A673 (cell line): ENCODE results near the gene HOXB3. TPM values are rescaled to one million over a fixed set of nuclear protein-coding genes. Genes with fewer than 3 reads are reported as not detected.

ENCODE experiments used
- BruUV-seq: library from RNA; stranded (reverse); fragments of 400-500 nt; replicated peaks from 2 replicates; lab custom pipeline; 2021; lab: Mats Ljungman, UMichigan
- CTCF ChIA-PET: fragments of 300-600 bp; sonication (Branson Sonifier 250); formaldehyde crosslinking; loops from one replicate; lab custom pipeline; 2022; ENCODE audit warnings: antibody characterized with exemption; lab: Charles Lee
- POLR2A ChIA-PET: fragments of 300-600 bp; sonication (Branson Sonifier 250); formaldehyde crosslinking; loops from one replicate; lab custom pipeline; 2022; ENCODE audit warnings: antibody characterized with exemption; ENCODE audit not compliant: low non-redundant PET; lab: Charles Lee
- DNase-seq: peaks from one replicate; pipeline ENCODE4 v3.0.0-alpha.2; 2015; ENCODE audit warnings: low spot score
- H3K27ac ChIP-seq: fragments of 200-600 bp; sonication (generic); 2 replicates; pipeline ENCODE4 v1.5.1; 2016; ENCODE audit warnings: mixed run types, low read depth, mild to moderate bottlenecking, mixed read lengths, antibody characterized with exemption, low read length; ENCODE audit not compliant: poor library complexity, severe bottlenecking
- H3K27me3 ChIP-seq: fragments of 200-600 bp; sonication (generic); replicated peaks from 2 replicates; pipeline ENCODE4 v1.6.1; 2017; ENCODE audit warnings: mixed run types, low read depth, mild to moderate bottlenecking, mixed read lengths, antibody characterized with exemption, low read length; ENCODE audit not compliant: insufficient read depth, poor library complexity
- H3K36me3 ChIP-seq: fragments of 200-600 bp; sonication (generic); 2 replicates; pipeline ENCODE4 v1.6.1; 2016; ENCODE audit warnings: mixed run types, mild to moderate bottlenecking, mixed read lengths, antibody characterized with exemption, low read length; ENCODE audit not compliant: insufficient read depth, poor library complexity, severe bottlenecking
- H3K4me1 ChIP-seq: fragments of 200-600 bp; sonication (generic); 2 replicates; pipeline ENCODE4 v1.6.1; 2017; ENCODE audit warnings: mixed run types, mild to moderate bottlenecking, mixed read lengths, antibody characterized with exemption, low read length; ENCODE audit not compliant: insufficient read depth, poor library complexity, severe bottlenecking
- H3K4me3 ChIP-seq: fragments of 200-600 bp; sonication (generic); 2 replicates; pipeline ENCODE4 v1.5.1; 2016; ENCODE audit warnings: low read depth, mixed run types, mild to moderate bottlenecking, mixed read lengths, low read length; ENCODE audit not compliant: poor library complexity, severe bottlenecking
- H3K9me3 ChIP-seq: fragments of 200-600 bp; sonication (generic); 2 replicates; pipeline ENCODE4 v1.6.1; 2016; ENCODE audit warnings: mixed run types, low read depth, mild to moderate bottlenecking, mixed read lengths, antibody characterized with exemption, low read length; ENCODE audit not compliant: poor library complexity, severe bottlenecking
- CTCF ChIP-seq: fragments of 300-800, 200-600 bp; sonication (generic); conservative IDR thresholded peaks from 2 replicates; pipeline ENCODE4 v1.5.1; 2017; ENCODE audit warnings: low read depth, mild to moderate bottlenecking, antibody characterized with exemption, low read length, moderate library complexity, mixed read lengths
- EZH2 ChIP-seq: fragments of 200-600 bp; sonication (generic); IDR thresholded peaks from 2 replicates; pipeline ENCODE4 v1.6.1; 2017; ENCODE audit warnings: borderline replicate concordance, low read depth, mild to moderate bottlenecking, mixed read lengths, antibody characterized with exemption, low read length; ENCODE audit not compliant: poor library complexity, severe bottlenecking
- intact Hi-C: fragments of 100-400 bp; cut with micrococcal nuclease; formaldehyde crosslinking; loops from one replicate; pipeline ENCODE4 v1.10.0; 2022; ENCODE audit not compliant: unreplicated experiment
- total RNA-seq: library from RNA; stranded (reverse); gene quantifications from 2 replicates; pipeline ENCODE4 v1.2.3, GENCODE V29; 2021

Gene HOXB3
- total RNA-seq, 1 experiment from 2014 or later = 40.7 TPM

GRCh38 chr17:48611213-48611612 lies 21.2 kb upstream of the HOXB3 start:
- intact Hi-C loops = no loop called here
- peaks cover 30% of the 10 kb centered on the region for H3K4me1 ChIP-seq

GRCh38 chr17:48610282-48611211 lies 20.5 kb upstream of the HOXB3 start, which contains the start of gene HOXB7:
HOXB7 (minus strand) TSS chr17:48611017; CDS start chr17:48610918, 99 bp downstream.
- intact Hi-C loops = no loop called here
- ChIA-PET POLR2A (interaction anchor here (0.5 to 0.6 kb wide), 2 partner anchors 16 to 127 kb away, joined by 3 to 12 read pairs; partner anchors contain the start of gene HOXB9), CTCF (no interaction called here)
- H3K4me1 ChIP-seq = peaks cover 30% of the 10 kb centered on the region
- no peaks in the 10 kb centered on the region for H3K9me3 ChIP-seq
- peaks cover 6% of the 10 kb centered on the region for H3K36me3 ChIP-seq
- BruUV-seq = TSS peak; percentile 41
- H3K27ac ChIP-seq = peak within 1 kb of the TSS; percentile 96
- peak; percentile 87 for DNase-seq
- no peaks in the 10 kb centered on the region for H3K27me3 ChIP-seq
- TF ChIP-seq EZH2 (no peak), CTCF (no peak)
- peak within 1 kb of the TSS; percentile 87 for H3K4me3 ChIP-seq

More at GRCh38 chr17:48611213-48611612, 21.2 kb upstream of the HOXB3 start:
- peak; percentile 61 for DNase-seq
- TF ChIP-seq CTCF (no peak), EZH2 (no peak)
- BruUV-seq = no TSS peak
- POLR2A ChIA-PET = no interaction called here
- H3K36me3 ChIP-seq = peaks cover 6% of the 10 kb centered on the region
- peak overlapping the region; percentile 87 for H3K4me3 ChIP-seq
- H3K27ac ChIP-seq = peak overlapping the region; percentile 96
- no peaks in the 10 kb centered on the region for H3K27me3 ChIP-seq
- CTCF ChIA-PET = no interaction called here
- no peaks in the 10 kb centered on the region for H3K9me3 ChIP-seq

- H3K4me1 ChIP-seq = peaks cover 33% of the 10 kb centered on the region
- BruUV-seq = no TSS peak
Observed at GRCh38 chr17:48609759-48610281, 19.8 kb upstream of the HOXB3 start.

More at GRCh38 chr17:48609759-48610281, 19.8 kb upstream of the HOXB3 start:
- no peak for DNase-seq
- Histone ChIP-seq H3K36me3 (peaks cover 6% of the 10 kb centered on the region), H3K27ac (peak overlapping the region; percentile 96), H3K9me3 (no peaks in the 10 kb centered on the region), H3K4me3 (peak overlapping the region; percentile 87), H3K27me3 (no peaks in the 10 kb centered on the region)
- TF ChIP-seq EZH2 = no peak
- TF ChIP-seq CTCF = no peak
- ChIA-PET CTCF (no interaction called here), POLR2A (interaction anchor here (0.6 kb wide), 1 partner anchor 128 kb away, joined by 3 read pairs; no protein-coding TSS in a partner anchor)
- intact Hi-C loops = no loop called here
